HEK293 (cell line): Measurements from ENCODE around the gene RHBDF2.

Source experiments
- GLIS2 ChIP-seq: fragments of 450-650 bp; formaldehyde crosslinking; IDR thresholded peaks from 2 replicates; pipeline ENCODE4 v1.5.1; 2016; ENCODE audit warnings: missing biosample characterization, missing genetic modification characterization
- IKZF3 ChIP-seq: fragments of 450-650 bp; IDR thresholded peaks from 2 replicates; pipeline ENCODE4 v1.5.0; 2018; ENCODE audit warnings: missing biosample characterization, mild to moderate bottlenecking, missing genetic modification characterization, moderate library complexity
- KLF16 ChIP-seq: fragments of 450-650 bp; formaldehyde crosslinking; IDR thresholded peaks from 2 replicates; pipeline ENCODE4 v1.5.1; 2017; ENCODE audit warnings: missing biosample characterization, missing genetic modification characterization
- MEIS1 ChIP-seq: sonication (generic); formaldehyde crosslinking; IDR thresholded peaks from 2 replicates; pipeline ENCODE4 v1.8.1; 2022; ENCODE audit warnings: missing genetic modification reagents, mild to moderate bottlenecking, borderline replicate concordance
- SP2 ChIP-seq: fragments of 450-650 bp; formaldehyde crosslinking; IDR thresholded peaks from 2 replicates; pipeline ENCODE4 v1.5.1; 2016; ENCODE audit warnings: missing biosample characterization, missing genetic modification characterization
- SP7 ChIP-seq: fragments of 450-650 bp; formaldehyde crosslinking; IDR thresholded peaks from 2 replicates; pipeline ENCODE4 v1.5.1; 2016; ENCODE audit warnings: missing biosample characterization, missing genetic modification characterization
- ZBTB17 ChIP-seq: fragments of 450-650 bp; formaldehyde crosslinking; IDR thresholded peaks from 2 replicates; pipeline ENCODE4 v1.5.1; 2016; ENCODE audit warnings: missing biosample characterization, missing genetic modification characterization
- ZBTB20 ChIP-seq: fragments of 450-650 bp; formaldehyde crosslinking; IDR thresholded peaks from 2 replicates; pipeline ENCODE4 v1.5.1; 2016; ENCODE audit warnings: missing biosample characterization, missing genetic modification characterization
- ZFP3 ChIP-seq: fragments of 450-650 bp; formaldehyde crosslinking; IDR thresholded peaks from 2 replicates; pipeline ENCODE4 v1.5.1; 2016; ENCODE audit warnings: low read depth, missing biosample characterization, missing genetic modification characterization
- ZNF184 ChIP-seq: fragments of 450-650 bp; IDR thresholded peaks from 2 replicates; pipeline ENCODE4 v1.5.1; 2018; ENCODE audit warnings: missing biosample characterization, mild to moderate bottlenecking, missing genetic modification characterization
- ZNF335 ChIP-seq: fragments of 450-650 bp; formaldehyde crosslinking; conservative IDR thresholded peaks from 2 replicates; pipeline ENCODE4 v1.5.1; 2016; ENCODE audit warnings: missing biosample characterization, missing genetic modification characterization
- ZNF341 ChIP-seq: fragments of 450-650 bp; formaldehyde crosslinking; IDR thresholded peaks from 2 replicates; pipeline ENCODE4; 2016; ENCODE audit warnings: low read depth, missing biosample characterization, missing genetic modification characterization
- ZNF529 ChIP-seq: fragments of 450-650 bp; formaldehyde crosslinking; IDR thresholded peaks from 2 replicates; pipeline ENCODE4 v1.5.1; 2017; ENCODE audit warnings: missing genetic modification characterization, missing biosample characterization; ENCODE audit not compliant: insufficient replicate concordance
- ZNF549 ChIP-seq: fragments of 450-650 bp; IDR thresholded peaks from 2 replicates; pipeline ENCODE4 v1.5.1; 2018; ENCODE audit warnings: missing biosample characterization, missing genetic modification characterization, mild to moderate bottlenecking, inconsistent platforms, moderate library complexity
- ZNF571 ChIP-seq: fragments of 450-650 bp; formaldehyde crosslinking; IDR thresholded peaks from 2 replicates; pipeline ENCODE4 v1.5.0; 2017; ENCODE audit warnings: missing biosample characterization, missing genetic modification characterization
- ZNF596 ChIP-seq: fragments of 450-650 bp; IDR thresholded peaks from 2 replicates; pipeline ENCODE4 v1.5.0; 2018; ENCODE audit warnings: missing biosample characterization, mild to moderate bottlenecking, missing genetic modification characterization, moderate library complexity
- ZNF600 ChIP-seq: fragments of 450-650 bp; formaldehyde crosslinking; IDR thresholded peaks from 2 replicates; pipeline ENCODE4 v1.5.1; 2016; ENCODE audit warnings: missing biosample characterization, missing genetic modification characterization
- ZNF654 ChIP-seq: fragments of 450-650 bp; formaldehyde crosslinking; IDR thresholded peaks from 2 replicates; pipeline ENCODE4 v1.5.1; 2016; ENCODE audit warnings: low read depth, missing biosample characterization, missing genetic modification characterization
- TF ChIP-seq, protein P1 (sequence below): fragments of 450-650 bp; formaldehyde crosslinking; IDR thresholded peaks from 2 replicates; pipeline ENCODE4 v1.5.1; 2016; ENCODE audit warnings: missing biosample characterization, missing genetic modification characterization
- TF ChIP-seq, protein P2 (sequence below): fragments of 450-650 bp; formaldehyde crosslinking; IDR thresholded peaks from 2 replicates; pipeline ENCODE4 v1.5.1; 2016; ENCODE audit warnings: missing biosample characterization, missing genetic modification characterization
- TF ChIP-seq, protein P3 (sequence below): fragments of 450-650 bp; formaldehyde crosslinking; IDR thresholded peaks from 2 replicates; pipeline ENCODE4 v1.5.1; 2016; ENCODE audit warnings: missing biosample characterization, missing genetic modification characterization
- TF ChIP-seq, protein P4 (sequence below): fragments of 450-650 bp; formaldehyde crosslinking; IDR thresholded peaks from 2 replicates; pipeline ENCODE4 v1.5.1; 2016; ENCODE audit warnings: missing biosample characterization, missing genetic modification characterization, low read depth
- TF ChIP-seq, protein P5 (sequence below): fragments of 450-650 bp; formaldehyde crosslinking; IDR thresholded peaks from 2 replicates; pipeline ENCODE4 v1.5.1; 2016; ENCODE audit warnings: missing biosample characterization, missing genetic modification characterization
- TF ChIP-seq, protein P6 (sequence below): fragments of 450-650 bp; formaldehyde crosslinking; IDR thresholded peaks from 2 replicates; pipeline ENCODE4 v1.5.1; 2016; ENCODE audit warnings: missing biosample characterization, missing genetic modification characterization
- TF ChIP-seq, protein P7 (sequence below): fragments of 450-650 bp; formaldehyde crosslinking; IDR thresholded peaks from 2 replicates; pipeline ENCODE4 v1.5.1; 2016; ENCODE audit warnings: missing biosample characterization, missing genetic modification characterization

The RHBDF2 gene

DNA sequence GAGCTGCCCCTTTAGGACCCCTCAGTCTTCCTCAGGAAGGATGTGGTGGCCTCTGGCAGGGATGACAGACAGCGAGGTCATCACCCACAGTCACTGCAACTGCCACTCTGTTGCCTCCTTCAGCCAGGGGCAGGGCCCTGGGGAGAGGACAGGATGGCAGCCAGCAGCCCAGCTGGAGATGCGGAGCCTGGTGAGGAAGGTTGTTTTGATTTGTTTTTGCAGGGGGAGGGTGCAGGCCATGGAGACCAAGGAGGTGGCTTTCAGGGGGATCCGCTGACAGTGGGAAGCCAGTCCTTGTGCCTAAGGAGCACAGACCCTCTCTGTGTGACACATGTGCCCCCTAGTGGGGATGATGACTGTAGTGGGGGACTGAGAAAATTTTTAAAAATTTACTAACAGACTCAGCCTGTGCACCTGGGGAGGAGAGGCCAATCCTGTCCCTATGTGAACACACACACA is 46.0 kb upstream of the RHBDF2 start (continued):
- TF ChIP-seq, protein P1, sequence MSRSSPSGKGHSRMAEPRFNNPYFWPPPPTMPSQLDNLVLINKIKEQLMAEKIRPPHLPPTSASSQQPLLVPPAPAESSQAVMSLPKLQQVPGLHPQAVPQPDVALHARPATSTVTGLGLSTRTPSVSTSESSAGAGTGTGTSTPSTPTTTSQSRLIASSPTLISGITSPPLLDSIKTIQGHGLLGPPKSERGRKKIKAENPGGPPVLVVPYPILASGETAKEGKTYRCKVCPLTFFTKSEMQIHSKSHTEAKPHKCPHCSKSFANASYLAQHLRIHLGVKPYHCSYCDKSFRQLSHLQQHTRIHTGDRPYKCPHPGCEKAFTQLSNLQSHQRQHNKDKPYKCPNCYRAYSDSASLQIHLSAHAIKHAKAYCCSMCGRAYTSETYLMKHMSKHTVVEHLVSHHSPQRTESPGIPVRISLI (tag by site-specific recombination), result no peak
- TF ChIP-seq GLIS2 (tag by site-specific recombination) (peak; percentile 84; the same call in 1 of the 2 replicates), ZNF600 (peak; percentile 85), IKZF3 (tag by site-specific recombination) (peak; percentile 58; the same call in 1 of the 2 replicates), ZNF341 (peak; percentile 80), ZNF596 (tag by site-specific recombination) (no peak), MEIS1 (CRISPR knock-in tag) (no peak), ZNF654 (tag by site-specific recombination) (peak; percentile 77), SP7 (peak; percentile 33), ZFP3 (tag by site-specific recombination) (no peak), ZNF571 (no peak), ZNF184 (no peak), ZNF549 (tag by site-specific recombination) (no peak), ZNF335 (tag by site-specific recombination) (0 out of 2 replicates have a peak, but pooled peaks have one; percentile 26), ZBTB17 (tag by site-specific recombination) (peak; percentile 64; the same call in 1 of the 2 replicates), KLF16 (tag by site-specific recombination) (peak; percentile 62; the same call in 1 of the 2 replicates), ZNF529 (no peak), ZBTB20 (tag by site-specific recombination) (peak; percentile 65), SP2 (tag by site-specific recombination) (peak; percentile 24)
- TF ChIP-seq, protein P2, sequence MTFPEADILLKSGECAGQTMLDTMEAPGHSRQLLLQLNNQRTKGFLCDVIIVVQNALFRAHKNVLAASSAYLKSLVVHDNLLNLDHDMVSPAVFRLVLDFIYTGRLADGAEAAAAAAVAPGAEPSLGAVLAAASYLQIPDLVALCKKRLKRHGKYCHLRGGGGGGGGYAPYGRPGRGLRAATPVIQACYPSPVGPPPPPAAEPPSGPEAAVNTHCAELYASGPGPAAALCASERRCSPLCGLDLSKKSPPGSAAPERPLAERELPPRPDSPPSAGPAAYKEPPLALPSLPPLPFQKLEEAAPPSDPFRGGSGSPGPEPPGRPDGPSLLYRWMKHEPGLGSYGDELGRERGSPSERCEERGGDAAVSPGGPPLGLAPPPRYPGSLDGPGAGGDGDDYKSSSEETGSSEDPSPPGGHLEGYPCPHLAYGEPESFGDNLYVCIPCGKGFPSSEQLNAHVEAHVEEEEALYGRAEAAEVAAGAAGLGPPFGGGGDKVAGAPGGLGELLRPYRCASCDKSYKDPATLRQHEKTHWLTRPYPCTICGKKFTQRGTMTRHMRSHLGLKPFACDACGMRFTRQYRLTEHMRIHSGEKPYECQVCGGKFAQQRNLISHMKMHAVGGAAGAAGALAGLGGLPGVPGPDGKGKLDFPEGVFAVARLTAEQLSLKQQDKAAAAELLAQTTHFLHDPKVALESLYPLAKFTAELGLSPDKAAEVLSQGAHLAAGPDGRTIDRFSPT, result peak; percentile 62; the same call in 1 of the 2 replicates
- TF ChIP-seq, protein P3, sequence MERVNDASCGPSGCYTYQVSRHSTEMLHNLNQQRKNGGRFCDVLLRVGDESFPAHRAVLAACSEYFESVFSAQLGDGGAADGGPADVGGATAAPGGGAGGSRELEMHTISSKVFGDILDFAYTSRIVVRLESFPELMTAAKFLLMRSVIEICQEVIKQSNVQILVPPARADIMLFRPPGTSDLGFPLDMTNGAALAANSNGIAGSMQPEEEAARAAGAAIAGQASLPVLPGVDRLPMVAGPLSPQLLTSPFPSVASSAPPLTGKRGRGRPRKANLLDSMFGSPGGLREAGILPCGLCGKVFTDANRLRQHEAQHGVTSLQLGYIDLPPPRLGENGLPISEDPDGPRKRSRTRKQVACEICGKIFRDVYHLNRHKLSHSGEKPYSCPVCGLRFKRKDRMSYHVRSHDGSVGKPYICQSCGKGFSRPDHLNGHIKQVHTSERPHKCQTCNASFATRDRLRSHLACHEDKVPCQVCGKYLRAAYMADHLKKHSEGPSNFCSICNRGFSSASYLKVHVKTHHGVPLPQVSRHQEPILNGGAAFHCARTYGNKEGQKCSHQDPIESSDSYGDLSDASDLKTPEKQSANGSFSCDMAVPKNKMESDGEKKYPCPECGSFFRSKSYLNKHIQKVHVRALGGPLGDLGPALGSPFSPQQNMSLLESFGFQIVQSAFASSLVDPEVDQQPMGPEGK, result peak; percentile 54
- TF ChIP-seq, protein P4, sequence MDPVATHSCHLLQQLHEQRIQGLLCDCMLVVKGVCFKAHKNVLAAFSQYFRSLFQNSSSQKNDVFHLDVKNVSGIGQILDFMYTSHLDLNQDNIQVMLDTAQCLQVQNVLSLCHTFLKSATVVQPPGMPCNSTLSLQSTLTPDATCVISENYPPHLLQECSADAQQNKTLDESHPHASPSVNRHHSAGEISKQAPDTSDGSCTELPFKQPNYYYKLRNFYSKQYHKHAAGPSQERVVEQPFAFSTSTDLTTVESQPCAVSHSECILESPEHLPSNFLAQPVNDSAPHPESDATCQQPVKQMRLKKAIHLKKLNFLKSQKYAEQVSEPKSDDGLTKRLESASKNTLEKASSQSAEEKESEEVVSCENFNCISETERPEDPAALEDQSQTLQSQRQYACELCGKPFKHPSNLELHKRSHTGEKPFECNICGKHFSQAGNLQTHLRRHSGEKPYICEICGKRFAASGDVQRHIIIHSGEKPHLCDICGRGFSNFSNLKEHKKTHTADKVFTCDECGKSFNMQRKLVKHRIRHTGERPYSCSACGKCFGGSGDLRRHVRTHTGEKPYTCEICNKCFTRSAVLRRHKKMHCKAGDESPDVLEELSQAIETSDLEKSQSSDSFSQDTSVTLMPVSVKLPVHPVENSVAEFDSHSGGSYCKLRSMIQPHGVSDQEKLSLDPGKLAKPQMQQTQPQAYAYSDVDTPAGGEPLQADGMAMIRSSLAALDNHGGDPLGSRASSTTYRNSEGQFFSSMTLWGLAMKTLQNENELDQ (tag by site-specific recombination), result no peak
- TF ChIP-seq, protein P5, sequence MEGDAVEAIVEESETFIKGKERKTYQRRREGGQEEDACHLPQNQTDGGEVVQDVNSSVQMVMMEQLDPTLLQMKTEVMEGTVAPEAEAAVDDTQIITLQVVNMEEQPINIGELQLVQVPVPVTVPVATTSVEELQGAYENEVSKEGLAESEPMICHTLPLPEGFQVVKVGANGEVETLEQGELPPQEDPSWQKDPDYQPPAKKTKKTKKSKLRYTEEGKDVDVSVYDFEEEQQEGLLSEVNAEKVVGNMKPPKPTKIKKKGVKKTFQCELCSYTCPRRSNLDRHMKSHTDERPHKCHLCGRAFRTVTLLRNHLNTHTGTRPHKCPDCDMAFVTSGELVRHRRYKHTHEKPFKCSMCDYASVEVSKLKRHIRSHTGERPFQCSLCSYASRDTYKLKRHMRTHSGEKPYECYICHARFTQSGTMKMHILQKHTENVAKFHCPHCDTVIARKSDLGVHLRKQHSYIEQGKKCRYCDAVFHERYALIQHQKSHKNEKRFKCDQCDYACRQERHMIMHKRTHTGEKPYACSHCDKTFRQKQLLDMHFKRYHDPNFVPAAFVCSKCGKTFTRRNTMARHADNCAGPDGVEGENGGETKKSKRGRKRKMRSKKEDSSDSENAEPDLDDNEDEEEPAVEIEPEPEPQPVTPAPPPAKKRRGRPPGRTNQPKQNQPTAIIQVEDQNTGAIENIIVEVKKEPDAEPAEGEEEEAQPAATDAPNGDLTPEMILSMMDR (tag by site-specific recombination), result peak; percentile 86
- TF ChIP-seq, protein P6, sequence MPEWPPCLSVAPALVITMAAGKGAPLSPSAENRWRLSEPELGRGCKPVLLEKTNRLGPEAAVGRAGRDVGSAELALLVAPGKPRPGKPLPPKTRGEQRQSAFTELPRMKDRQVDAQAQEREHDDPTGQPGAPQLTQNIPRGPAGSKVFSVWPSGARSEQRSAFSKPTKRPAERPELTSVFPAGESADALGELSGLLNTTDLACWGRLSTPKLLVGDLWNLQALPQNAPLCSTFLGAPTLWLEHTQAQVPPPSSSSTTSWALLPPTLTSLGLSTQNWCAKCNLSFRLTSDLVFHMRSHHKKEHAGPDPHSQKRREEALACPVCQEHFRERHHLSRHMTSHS, result no peak
- TF ChIP-seq, protein P7, sequence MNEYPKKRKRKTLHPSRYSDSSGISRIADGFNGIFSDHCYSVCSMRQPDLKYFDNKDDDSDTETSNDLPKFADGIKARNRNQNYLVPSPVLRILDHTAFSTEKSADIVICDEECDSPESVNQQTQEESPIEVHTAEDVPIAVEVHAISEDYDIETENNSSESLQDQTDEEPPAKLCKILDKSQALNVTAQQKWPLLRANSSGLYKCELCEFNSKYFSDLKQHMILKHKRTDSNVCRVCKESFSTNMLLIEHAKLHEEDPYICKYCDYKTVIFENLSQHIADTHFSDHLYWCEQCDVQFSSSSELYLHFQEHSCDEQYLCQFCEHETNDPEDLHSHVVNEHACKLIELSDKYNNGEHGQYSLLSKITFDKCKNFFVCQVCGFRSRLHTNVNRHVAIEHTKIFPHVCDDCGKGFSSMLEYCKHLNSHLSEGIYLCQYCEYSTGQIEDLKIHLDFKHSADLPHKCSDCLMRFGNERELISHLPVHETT, result 0 out of 2 replicates have a peak, but pooled peaks have one; percentile 42
